ENCODE results near the gene EIF4E3.

- TF ChIP-seq POLR2A (IDR thresholded peaks at IDR 0.05) (no peak), CTCF (IDR thresholded peaks at IDR 0.05) (no peak)
These were observed 1.6 kb downstream of the EIF4E3 start for GRCh38 chr3:71723452-71724170.

Measured in uterus (tissue), 2 donors.